Upper lobe of left lung (tissue), 4 donors: ENCODE data around the gene SLA2.

ENCODE experiments used
- CTCF ChIP-seq, 6 experiments: fragments of 450-650 bp in 4 of 6; fragments of 200-600 bp in 2 of 6; sonication (generic) in 2 of 6; IDR thresholded peaks; one replicate each; pipeline ENCODE4 v1.5.1; 2016 to 2019; ENCODE audit warnings: antibody characterized with exemption in 6 of 6
- EP300 ChIP-seq, 4 donors: sonication (generic); formaldehyde crosslinking; IDR thresholded peaks; one replicate each; pipeline ENCODE4 v1.5.1; 2017; ENCODE audit warnings: antibody characterized with exemption in 4 of 4, control low read depth in 2 of 4
- POLR2A ChIP-seq, 4 donors: fragments of 450-650 bp; IDR thresholded peaks; one replicate each; pipeline ENCODE4 v1.5.1; 2016 to 2017; ENCODE audit warnings: antibody characterized with exemption in 4 of 4, mild to moderate bottlenecking in 2 of 4
- POLR2AphosphoS5 ChIP-seq, 2 donors: sonication (generic); formaldehyde crosslinking; IDR thresholded peaks; one replicate each; pipeline ENCODE4 v1.5.1; 2017; ENCODE audit warnings: antibody characterized with exemption in 2 of 2

DNA sequence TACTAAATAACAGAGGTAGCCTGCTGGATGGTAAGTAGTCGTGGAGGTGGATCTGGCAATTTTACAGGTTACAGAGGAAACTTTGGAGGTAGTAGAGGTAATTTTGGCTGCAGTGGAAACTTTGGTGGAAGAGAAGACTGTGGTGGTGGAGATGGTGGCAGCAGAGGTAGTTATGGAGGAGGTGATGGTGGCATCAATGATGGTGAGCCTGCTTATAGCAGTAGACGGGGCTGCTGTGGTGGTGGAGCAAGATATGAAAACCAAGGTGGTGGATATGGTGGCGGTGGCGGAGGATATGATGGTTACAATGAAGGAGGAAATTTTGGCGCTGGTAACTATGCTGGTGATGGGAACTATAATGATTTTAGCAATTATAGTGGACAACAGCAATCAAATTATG is 25.1 kb downstream of the SLA2 start:
- TF ChIP-seq POLR2A (IDR thresholded peaks at IDR 0.05) (no peak), CTCF (IDR thresholded peaks at IDR 0.05) (no peak), POLR2AphosphoS5 (IDR thresholded peaks at IDR 0.05) (no peak), EP300 (IDR thresholded peaks at IDR 0.05) (no peak)
